ENCODE results near the gene STAMBPL1.

STAMBPL1 gene

DNA sequence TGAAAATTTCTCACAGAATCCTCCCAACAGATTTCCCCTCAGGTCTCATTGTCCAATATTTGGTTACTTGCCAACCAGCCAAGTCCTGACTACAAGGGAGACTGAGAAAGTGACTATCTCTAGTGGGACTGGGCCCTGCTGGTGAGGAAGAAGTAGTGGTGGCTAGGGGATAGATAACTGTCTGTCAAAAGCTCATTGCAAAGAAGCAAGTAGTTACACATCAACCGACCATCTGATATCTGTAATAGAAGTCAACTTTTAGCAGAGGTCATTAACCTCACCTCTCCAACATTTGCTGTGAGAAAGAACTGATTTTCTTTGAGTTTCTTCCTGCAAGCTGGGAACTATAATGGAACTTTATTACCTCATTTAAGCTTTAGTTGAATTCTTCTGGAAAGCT lies 15.2 kb downstream of the STAMBPL1 start:
- DNase-seq: no peak

DNA sequence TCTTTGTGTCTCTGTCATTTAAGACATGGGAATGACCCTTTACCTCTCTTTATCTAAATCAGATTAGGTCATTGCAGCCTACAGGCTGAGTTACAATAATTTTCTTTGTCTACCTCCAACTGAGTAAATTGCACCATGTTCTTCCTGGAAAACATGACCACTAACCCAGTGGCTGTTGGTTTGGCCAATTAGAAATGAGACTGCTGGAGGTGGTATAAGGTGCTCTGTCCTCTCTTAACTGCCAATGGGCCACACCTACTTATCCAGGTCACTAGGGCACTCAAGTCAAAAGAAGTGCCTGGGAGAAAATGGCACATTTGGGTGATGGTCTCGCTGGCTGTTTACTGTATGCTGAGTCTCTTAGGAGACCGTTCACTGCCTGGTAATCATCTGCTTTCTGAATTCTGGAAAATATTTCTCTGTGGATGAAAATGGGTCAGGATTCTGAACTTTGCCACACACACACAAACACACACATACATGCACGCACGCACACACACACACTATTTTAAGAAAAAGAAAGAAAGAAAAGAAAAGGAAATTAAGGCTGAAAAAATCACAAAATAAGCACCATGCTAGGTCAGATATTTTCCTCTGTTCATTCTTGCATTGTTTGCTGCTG lies 16.4 kb downstream of the STAMBPL1 start:
- no peak for DNase-seq

DNA sequence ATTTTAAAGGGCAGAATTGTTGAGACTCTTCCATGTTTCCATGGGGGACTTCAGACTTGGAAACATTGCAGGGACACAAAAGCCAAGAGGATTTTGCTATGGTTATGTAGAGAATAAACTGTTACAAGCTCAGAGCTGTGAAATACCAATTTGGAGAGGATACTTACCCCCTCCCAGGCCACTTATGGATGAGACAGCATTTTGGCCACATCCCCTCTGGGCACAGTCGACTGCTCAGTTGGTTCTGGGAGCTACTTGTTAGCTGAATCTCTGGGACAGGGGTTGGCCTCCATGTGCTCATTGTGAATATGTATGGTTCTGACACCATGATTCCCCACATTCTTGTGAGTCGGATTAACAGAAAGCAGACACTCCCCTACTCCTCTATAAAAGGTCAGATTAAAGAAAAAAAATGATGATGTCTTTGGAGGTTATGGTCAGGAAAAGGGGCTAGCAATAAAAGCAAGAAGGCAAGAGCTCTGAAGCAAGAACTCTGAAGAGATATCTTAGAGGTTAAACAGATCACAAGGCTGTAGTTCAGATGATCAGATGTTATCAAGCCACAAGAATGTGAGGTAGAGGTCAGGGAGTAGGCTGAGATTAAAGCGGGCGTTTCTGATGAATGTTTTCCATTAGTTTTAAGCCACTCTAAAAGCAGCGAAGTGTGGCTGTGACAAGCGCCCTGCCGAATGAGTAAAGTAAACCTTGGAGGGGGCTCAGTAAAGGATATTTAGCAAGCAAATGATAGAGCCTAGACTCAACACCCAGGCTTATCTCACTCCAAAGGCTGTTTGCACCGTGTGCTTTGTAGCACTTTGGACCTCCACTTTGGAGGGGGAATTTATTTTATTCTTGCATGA lies 17.2 kb downstream of the STAMBPL1 start:
- peak in 1 of 2 experiments; percentile 32 for DNase-seq

DNA sequence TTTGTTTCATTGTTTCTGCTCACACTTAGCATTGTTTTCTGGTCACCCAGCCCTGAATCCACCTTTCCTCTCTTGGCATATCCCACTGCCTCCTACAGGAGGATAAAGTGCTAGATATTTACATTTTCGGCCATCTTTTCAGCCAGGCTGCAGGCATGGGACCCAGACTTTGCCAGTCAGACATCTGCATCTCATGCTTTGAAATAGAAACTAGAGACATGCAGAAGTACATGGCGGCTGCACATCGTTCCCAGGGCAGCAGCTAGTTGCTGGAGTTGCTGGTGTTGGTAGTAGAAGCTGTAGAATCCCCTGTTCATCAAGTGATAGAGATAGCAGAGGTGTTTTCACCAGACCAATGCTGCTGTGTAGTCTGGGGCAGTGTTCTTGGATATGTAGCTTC lies 18.7 kb downstream of the STAMBPL1 start:
- DNase-seq: no peak

DNA sequence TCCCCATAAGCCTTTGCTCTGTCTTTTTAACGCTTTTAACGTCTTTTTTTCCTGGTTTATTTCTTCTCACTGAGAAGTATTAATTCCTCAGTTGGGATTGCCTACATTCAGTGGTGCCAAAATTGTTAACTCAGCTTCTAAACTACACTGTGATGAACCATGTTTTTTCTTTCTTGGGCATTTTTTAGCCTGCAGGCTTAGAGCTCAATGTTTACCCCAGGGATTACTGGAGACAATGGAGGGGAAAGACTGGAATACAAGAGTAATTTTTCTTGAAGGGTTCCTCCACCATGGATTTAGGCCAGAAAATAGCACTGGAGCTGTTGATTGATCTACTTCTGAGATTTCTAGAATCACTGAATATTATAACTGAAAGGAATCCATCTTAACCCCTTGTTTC lies 19.8 kb downstream of the STAMBPL1 start:
- no peak for DNase-seq

DNA sequence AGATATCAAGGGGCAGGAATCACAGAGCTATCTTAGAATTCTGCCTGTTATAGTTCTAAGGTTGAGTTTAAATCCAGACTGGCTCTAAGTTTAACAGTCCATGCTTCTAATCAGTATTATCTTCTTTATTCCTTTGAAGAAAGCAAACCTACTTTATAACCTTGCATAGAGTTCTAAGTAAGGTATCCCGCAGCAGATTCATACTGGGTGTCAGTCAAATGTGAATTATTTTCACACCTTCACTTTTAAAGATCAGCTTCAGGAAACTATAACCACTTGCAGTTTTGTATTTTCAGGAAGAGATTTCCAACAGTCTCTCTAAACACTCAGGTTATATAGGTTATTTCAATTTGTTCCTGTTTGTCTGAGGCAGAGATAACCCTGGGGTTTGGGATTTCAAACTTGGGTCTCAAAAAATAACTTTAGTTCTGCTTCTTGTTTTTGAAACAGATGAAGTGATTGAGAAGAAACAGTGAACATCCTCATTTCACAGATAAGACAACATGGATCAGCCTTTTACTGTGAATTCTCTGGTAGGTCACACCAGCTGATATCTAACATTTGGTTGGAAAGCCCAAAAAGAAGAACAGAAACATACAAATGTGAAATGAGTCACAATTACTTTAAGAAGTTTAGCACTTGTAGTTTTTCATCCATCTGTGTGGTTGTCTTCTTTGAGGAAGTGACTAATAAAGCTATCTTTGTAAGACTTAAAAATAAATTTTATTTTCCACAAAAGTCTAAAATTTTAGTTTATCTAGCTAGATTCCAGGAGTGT lies 21.4 kb downstream of the STAMBPL1 start:
- DNase-seq: no peak

DNA sequence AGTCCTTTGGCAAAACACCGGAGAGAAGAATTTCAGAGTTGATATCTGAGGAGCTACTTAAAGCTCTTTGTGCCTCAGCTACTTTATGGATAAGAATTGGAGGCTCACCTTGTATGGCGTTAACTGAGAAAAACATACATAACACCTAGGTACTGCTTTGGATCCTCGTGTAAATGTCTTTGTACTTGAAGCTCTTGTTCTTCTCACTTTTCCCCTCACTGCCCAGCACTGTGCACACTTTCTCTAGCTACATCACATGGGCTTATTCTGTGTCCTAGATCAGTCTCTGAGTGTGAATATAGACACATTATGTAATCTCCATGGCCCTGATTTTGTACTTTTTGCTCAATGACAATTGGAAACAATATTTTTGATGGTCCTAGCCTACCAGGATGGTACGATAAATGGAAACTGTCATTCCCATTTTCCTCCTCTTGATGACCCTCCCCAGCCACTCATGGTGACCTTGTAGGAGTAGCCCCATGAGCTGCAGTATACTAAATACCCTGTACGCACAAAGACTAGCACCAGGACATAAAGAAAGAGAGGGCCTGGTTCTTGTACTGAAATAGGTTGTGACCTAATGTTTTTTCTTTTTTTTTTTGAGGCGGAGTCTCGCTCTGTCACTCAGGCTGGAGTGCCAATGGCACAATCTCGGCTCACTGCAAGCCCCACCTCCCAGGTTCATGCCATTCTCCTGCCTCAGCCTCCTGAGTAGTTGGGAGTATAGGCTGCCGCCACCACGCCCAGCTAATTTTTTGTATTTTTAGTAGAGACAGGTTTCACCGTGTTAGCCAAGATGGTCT lies 22.1 kb downstream of the STAMBPL1 start:
- no peak for DNase-seq

DNA sequence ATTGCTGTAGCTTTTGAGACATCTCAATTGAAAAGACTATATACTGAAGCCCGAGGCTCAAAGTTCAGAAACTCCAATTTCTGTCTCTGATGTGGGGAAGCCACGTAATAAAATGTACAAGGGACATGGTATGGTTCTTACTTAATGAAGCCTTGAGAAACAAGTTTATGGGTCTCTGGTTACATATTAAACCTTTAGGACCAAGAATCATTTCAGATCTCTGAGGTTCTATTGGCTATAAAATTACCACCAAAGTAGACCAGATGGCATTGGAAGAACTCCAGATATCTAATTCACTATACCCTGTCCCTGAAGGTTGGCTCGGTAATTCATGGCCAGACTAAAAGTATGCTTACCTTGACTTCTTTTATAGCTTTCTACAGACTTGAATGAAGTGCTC lies 23.7 kb downstream of the STAMBPL1 start:
- no peak for DNase-seq

DNA sequence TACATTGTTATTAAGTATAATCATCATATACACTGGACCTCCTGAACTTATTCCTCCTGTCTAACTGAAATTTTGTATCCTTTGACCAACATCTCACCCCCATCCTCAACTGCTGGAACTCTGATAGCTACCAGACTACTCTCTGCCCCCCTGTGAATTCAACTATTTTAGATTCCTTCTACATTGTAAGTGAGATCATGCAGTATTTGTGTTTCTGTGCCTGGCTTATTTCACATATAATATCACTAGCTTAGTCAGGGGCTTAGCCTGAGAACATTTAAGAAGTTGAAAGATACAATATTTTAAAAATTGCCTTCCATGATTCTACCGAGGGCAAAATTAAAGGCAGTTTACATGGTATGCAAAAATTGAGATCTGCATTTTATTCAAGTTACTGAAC lies 26.9 kb downstream of the STAMBPL1 start:
- no peak for DNase-seq

DNA sequence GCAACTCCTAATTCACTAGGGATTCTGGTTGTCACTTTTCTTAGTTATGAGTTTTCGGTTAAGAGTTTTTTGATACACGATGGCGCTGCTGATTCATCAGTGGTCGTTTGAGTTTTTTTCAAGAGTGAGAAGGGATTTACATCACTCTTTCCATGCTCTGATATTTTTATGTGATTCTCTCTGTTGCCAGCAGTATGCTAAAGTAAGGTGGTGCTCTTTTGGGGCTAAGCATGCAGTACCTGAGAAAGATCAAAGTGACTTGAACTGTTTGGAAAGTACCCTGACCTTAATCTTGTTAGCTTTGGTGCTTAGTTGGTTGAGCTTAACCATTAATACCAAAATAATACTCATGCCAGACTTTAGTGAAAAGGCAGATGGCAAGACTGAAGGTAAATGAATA lies 28.1 kb downstream of the STAMBPL1 start:
- DNase-seq: peak in 1 of 2 experiments; percentile 1

DNA sequence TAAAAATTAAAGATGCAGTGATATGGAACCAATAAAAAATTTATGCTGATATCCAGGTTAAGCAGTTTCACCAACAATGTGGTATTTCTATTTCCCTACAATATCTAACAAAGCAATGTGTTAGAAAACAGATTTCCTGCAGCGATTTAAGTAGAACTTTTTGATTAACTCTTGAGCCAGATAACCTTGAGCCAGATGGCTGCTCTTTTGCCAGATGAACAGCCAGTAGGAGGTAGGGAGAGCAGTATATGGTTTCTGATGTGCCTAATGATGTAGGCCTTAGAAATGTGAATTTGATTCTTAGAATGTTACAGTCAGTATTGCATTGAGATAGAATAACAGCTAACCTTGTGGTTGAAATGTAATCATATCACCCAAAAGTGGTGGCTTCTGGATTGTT lies 31.1 kb downstream of the STAMBPL1 start:
- DNase-seq: peak in 1 of 2 experiments; percentile 24

DNA sequence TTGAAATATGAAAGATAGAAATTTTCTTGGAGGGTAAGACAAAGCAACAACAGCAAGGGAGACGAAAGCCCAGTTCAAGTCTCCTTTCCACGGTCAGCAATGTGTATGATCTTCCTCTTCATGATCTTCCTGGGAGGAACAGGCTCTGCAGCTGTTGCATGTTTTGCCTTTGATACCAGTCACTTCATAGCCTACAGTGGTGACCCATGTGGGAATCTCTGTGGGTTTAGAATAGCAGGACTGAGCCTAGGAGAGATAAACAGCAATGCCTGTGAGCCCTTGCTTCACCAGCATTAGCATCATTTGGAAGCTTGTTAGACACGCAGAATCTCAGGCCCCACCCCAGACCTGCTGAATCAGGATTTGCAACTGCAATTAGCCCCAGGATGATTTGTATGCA lies 31.8 kb downstream of the STAMBPL1 start:
- DNase-seq: no peak

DNA sequence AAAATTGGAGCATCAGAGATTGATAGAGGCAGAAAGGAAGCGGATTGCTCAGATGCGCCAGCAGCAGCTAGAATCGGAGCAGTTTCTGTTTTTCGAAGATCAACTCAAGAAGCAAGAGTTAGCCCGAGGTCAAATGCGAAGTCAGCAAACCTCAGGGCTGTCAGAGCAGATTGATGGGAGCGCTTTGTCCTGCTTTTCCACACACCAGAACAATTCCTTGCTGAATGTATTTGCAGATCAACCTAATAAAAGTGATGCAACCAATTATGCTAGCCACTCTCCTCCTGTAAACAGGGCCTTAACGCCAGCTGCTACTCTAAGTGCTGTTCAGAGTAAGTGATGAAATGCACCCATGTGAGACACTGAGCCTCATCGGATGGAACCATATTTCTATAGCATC lies 33.1 kb downstream of the STAMBPL1 start:
- DNase-seq: peak; percentile 12 to 71

DNA sequence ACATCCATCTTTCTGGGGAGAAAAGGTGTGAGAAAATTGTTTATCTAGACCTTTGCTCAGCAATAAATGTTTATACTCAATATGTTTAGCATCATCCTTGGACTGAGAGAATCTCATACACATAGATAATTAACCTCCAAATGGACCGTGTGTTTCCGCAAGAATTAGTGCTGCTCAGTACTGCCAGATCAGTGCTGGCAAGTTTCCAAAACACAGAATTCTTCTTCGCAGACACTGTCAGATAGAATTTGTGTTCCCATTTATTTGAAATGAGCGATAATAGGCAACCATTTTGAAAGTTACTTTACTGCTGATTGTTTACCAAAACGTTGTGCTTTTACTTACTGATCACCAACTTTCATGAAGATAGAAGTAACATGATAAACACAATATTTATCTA lies 33.7 kb downstream of the STAMBPL1 start:
- DNase-seq: no peak

DNA sequence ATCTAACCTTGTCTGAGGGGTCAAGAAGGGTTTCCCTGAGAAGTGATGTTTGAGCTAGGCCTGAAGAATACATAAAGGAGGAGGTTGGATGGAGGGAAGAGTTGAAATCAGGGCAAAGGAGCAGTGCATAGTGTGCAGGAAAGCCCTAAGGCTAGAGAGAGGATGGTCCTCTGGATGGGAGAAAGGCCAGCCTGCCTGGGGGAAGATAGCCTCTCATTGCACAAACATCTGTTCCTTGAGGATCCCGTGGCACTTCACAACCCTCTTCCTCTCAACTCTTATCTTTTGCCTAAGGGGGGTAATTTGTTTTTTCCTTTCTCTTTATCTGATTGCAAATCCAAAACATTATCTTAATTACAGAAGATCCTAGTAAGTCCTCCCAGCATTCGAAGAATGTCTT lies 35.7 kb downstream of the STAMBPL1 start:
- peak in 1 of 2 experiments; percentile 29 for DNase-seq

DNA sequence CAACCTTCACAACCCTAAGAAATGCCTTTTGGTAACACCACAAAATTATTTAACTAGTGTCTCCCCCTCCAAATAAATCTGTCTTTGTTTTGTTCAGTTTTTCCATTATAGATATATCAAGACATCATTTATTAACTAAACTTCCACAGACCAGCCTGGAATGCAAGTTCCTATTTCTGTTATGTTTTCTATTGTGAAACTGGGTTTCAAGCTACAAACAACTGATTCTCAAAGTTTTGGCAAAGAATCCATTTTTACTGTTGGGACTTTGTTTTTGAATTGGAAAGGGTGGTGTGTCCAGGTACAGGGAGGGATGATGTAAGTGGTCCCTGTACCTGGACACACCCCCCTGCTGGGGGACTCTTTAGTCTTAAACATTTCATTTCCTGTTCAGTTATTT lies 36.2 kb downstream of the STAMBPL1 start:
- DNase-seq: no peak

DNA sequence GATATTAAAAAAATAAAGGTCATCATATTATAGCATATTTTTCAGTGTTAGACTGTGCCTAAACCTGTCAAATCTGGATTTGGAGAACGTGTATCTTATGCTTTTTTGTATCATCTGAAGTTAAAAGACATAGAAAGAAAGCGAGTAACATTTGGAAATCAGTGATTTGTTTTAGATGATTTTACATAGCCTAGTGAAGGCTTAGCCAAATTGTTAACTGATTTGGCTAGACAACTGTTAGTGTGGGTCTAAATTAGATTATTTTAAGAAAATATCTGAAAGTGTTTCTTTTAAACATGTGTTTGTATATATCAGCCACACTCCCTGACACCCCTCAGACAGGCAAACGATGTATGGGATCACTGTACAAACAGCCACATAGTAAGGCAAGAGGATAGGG lies 36.9 kb downstream of the STAMBPL1 start:
- DNase-seq: no peak

DNA sequence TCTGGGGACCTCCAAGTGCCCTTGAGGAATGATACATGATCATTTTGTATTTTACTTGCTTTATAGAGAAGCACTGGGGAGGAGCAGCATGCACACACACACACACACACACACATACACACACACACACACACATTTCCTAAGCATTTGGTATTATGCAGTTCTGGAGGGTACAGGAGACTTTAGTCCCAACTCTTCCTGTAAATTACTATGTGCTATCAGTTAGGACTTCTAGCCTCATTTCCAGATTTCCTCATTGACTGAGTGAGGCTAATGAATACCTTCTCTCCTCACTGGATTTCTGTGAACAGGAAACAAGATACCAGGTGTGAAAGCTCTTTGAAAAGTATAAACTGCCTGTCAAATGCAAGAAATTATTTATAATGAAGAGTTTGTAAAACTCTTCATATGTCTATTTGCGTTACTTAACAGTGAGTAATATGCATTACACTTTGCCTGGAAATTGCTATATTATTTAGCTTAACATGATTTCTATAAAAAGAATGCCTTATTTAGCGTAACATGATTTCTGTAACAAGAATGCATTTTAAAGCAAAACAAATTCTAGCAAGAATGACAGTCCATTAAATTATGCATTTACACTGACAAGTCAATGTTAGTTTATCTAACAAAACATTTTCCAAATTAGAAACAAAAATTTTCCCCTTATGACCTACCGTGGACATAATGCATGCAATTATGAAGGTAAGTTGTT lies 38.3 kb downstream of the STAMBPL1 start:
- DNase-seq: no peak

DNA sequence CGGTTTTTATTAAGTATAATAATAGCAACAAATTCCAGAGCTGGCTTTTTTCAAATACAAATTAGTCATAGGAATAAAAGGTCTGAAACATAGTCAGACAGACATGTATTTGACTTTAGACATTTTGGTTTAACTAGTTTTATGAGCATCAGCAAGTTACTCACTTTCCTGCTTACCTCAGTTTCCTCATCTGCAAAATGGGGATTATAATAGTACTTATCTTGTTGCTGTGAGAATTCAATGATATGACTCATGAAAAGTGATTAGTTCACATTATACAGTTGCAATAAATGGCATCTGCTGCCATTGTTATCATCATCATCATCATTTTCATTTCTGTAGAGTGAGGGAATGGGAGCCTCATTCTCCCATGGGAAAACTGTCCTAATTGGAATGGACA lies 39.0 kb downstream of the STAMBPL1 start:
- no peak for DNase-seq

DNA sequence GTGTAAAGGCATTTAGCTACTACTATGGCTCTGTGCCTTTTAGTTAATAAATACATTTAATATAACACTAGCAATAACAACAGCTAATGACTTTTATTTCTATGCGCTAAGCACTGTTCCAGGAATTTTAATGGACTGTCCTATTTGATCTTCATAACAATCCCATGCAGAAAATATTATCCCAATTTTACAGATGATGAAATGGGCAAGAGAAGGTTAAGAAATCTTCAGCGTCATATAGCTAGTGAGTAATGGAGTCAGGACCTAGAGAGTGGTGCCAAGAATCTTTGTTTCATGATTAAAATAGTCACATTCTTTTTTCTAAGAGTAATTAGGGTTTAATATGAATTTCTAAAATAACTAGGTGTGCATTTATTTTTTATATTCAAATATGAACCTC lies 40.2 kb downstream of the STAMBPL1 start:
- DNase-seq: no peak

DNA sequence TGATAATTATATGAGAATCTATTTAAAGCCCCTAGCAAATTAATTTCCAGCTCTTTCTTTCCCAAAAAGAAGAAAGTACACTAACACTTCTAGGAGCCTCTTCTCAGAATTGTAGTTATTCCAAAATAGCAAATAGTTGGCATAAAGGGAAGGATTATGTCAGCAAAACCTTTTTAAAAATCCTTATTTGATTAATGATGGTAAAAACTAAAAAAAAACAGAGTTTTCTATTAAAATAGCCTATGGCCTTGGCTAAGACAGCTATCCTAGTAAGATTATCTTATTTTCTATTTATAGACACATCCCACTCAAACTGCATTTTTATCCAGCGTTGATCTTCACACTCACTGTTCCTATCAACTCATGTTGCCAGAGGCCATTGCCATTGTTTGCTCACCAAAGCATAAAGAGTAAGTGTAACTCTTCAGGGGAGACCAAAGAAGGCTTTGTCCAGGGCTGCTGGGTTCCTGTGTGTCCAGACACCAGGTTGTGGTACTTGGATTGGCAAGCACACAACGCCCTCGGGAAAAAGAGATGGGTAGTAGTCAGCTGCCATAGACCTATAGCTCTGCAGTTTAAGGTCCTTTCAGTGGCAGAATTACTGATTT lies 41.0 kb downstream of the STAMBPL1 start:
- DNase-seq: no peak

DNA sequence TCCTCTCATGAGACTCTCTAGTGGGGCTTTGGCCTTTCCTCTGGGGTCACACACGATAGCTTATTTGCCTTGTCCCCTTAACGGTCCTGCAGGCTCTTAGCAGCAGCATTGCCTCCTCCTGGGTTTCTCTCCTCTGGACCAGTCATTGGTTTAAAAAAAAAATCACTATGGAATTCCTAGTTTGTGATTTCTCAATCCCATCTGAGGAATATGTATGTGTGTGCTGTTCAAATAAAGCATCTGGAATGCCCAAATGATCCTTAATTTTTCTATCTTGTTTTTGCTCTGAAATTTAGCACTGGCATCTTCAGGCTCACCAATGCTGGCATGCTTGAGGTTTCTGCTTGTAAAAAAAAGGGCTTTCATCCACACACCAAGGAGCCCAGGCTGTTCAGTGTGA lies 42.0 kb downstream of the STAMBPL1 start:
- no peak for DNase-seq

Measured in NCI-H524 (cell line).